SK-N-SH (cell line): ENCODE data around the gene OR5L1.

Experiments
- CTCF ChIP-seq: fragments of 200-600 bp; sonication (generic); IDR thresholded peaks from 2 replicates; pipeline ENCODE4 v1.6.1; 2017; ENCODE audit warnings: antibody characterized with exemption, mild to moderate bottlenecking, moderate library complexity
- EP300 ChIP-seq, 2 experiments: IDR thresholded peaks; 2 replicates each; pipeline versions ENCODE4 v1.4.0 to v1.6.1; 2012; ENCODE audit warnings: borderline replicate concordance in 1 of 2, low read depth in 1 of 2, low read length in 1 of 2
- FOXM1 ChIP-seq: IDR thresholded peaks from 2 replicates; pipeline ENCODE4 v1.4.0; 2012; ENCODE audit warnings: low read depth, mild to moderate bottlenecking
- TAF1 ChIP-seq: IDR thresholded peaks from 2 replicates; pipeline ENCODE4 v1.6.1; 2012; ENCODE audit warnings: low read depth, mild to moderate bottlenecking, low read length, moderate library complexity, borderline replicate concordance
- TF ChIP-seq, protein P1 (sequence below): IDR thresholded peaks from 2 replicates; pipeline ENCODE4 v1.6.1; 2012; ENCODE audit warnings: mild to moderate bottlenecking, low read depth, low read length, moderate library complexity

DNA sequence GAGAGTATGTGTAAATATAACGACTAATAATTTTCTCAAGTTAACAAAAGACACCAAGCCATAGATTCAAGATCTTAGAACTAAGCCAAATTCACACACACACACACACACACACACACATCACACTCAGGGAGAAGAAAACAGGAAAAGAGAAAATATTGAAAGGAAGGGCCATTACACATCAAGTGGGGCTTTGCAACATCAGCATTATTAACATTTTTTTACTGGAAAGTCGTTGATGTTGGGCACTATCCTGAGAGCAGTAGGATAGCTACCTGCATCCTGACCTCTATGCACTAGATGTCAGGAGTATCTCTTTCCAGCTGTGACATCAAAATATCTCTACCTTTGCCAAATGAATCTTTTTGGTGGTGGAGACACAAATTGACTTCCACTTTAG, 36.3 kb downstream of the OR5L1 start:
- no peak for TF ChIP-seq EP300 (IDR thresholded peaks at IDR 0.05; ENCODE audit: borderline replicate concordance in 1 of 2, low read depth in 1 of 2, low read length in 1 of 2)
- no peak for TF ChIP-seq CTCF
- TF ChIP-seq FOXM1 = no peak
- TF ChIP-seq, protein P1, sequence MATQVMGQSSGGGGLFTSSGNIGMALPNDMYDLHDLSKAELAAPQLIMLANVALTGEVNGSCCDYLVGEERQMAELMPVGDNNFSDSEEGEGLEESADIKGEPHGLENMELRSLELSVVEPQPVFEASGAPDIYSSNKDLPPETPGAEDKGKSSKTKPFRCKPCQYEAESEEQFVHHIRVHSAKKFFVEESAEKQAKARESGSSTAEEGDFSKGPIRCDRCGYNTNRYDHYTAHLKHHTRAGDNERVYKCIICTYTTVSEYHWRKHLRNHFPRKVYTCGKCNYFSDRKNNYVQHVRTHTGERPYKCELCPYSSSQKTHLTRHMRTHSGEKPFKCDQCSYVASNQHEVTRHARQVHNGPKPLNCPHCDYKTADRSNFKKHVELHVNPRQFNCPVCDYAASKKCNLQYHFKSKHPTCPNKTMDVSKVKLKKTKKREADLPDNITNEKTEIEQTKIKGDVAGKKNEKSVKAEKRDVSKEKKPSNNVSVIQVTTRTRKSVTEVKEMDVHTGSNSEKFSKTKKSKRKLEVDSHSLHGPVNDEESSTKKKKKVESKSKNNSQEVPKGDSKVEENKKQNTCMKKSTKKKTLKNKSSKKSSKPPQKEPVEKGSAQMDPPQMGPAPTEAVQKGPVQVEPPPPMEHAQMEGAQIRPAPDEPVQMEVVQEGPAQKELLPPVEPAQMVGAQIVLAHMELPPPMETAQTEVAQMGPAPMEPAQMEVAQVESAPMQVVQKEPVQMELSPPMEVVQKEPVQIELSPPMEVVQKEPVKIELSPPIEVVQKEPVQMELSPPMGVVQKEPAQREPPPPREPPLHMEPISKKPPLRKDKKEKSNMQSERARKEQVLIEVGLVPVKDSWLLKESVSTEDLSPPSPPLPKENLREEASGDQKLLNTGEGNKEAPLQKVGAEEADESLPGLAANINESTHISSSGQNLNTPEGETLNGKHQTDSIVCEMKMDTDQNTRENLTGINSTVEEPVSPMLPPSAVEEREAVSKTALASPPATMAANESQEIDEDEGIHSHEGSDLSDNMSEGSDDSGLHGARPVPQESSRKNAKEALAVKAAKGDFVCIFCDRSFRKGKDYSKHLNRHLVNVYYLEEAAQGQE = no peak
- no peak for TF ChIP-seq TAF1
